ENCODE data around the gene SRGN.

DNA sequence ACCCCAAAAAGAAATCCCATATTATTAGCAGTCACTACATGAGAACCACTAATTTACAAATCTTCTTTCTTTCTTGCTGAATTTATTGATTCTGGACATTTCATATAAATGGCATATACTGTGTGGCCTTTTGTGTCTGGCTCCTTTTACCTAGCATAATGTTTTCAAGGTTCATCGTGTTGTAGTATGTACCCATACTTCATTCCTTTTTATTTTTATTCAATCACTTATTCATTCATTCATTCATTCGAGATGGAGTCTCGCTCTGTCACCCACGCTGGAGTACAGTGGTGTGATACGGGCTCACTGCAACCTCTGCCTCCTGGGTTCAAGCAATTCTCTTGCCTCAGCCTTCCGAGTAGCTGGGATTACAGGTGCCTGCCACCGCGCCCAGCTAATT, 58.0 kb downstream of the SRGN start:
- TF ChIP-seq EP300 (IDR thresholded peaks at IDR 0.05; ENCODE audit: borderline replicate concordance) (no peak), NFIC (IDR thresholded peaks at IDR 0.05) (no peak)
- TF ChIP-seq, protein P1, sequence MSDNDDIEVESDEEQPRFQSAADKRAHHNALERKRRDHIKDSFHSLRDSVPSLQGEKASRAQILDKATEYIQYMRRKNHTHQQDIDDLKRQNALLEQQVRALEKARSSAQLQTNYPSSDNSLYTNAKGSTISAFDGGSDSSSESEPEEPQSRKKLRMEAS (IDR thresholded peaks at IDR 0.05), result no peak
